Ramos (cell line): ENCODE data around the gene RAC2.

Experiments
- in situ Hi-C: fragments of 300-500 bp; cut with MboI; formaldehyde crosslinking; loops from one replicate; pipeline ENCODE4 v1.14.3; 2022; ENCODE audit warnings: low sequenced_read_pairs; ENCODE audit not compliant: unreplicated experiment

The RAC2 gene

DNA sequence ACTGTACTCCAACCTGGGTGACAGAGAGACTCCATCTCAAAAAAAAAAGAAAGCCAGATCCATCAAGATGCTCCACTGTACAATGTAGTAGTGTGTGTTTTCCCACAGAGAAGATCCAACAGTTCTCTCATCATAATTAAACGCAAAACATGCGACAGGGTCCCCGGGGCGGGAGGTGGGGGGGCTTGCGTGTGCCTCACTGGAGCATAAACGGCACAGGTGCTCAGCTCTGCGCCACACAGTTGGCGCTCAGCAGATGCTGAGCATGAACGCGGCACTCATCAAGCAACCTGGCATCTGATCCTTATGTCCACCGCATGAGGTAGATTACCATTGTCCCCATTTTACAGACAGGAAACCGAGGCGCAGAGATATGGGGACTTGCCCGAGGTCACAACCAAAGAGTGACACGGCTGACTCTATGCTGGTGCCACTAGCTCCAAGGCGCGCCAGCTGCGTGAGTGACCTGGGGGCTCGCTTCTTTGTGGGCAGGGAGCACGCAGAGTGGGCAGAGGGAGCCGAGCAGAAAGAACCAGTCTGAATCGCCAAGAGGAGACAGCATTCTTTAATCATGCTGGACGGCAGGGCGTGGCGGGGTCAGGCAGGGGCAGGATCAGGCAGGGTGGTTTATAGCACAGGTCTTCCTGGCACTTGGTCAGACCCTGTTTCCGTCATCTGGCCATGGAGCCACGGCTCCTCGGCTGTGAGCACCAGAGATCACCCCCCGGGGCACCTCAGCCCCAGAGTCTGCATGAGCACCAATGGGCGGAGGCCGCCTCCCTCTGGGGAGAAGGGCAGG, 64.2 kb downstream of the RAC2 start:
- in situ Hi-C loops: no loop called here

DNA sequence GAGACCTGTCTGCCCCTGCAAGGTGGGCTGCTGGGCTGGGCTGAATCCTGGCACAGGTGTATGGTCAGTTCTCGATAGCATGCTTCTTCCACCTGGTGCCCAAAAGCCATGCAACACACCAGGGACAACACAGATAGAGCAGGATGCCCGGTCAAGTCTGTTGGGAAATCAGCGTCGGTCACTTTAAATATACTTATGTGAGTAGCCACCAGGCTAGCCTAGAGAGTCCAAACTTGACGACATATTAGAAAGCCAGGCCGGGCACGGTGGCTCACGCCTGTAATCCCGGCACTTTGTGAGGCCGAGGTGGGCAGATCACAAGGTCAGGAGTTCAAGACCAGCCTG, 65.0 kb downstream of the RAC2 start:
- in situ Hi-C loops: no loop called here

DNA sequence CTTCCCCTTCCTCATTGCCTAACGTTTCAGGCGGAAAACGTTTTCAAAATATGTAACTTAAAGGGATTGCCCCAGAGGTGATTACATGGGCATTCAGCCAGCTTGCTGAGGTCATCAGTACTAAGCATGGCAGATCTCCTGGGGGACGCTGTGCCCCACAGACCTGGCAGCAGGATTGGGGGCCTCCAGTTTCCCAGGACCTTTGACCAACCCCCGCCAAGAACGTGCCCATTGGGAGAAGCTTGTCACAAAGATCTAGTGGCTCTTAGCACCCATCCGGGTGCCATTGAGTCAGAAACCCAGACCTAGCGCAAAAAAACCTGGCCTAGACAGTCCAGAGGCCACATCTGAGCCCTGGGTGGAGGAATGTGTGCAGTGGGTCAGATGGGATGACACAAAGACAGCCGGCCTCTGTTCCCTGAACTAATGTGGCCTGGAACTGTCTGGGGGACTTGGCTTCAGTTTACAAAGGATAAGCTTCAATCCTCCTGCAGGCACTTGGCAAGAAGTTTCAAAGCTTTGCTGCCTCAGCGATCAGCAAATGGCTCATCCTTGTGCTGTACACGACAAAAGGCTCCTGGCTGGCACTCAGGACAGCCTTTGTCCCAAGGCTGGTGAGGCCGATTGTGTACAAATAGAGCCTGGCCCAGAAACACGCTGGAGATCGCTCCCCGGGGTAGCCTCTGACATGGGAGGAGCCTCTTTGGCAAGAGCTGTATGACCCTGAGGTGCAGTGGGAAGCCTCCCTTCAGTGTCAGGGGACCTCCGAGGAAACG, 65.5 kb downstream of the RAC2 start:
- in situ Hi-C loops: no loop called here

DNA sequence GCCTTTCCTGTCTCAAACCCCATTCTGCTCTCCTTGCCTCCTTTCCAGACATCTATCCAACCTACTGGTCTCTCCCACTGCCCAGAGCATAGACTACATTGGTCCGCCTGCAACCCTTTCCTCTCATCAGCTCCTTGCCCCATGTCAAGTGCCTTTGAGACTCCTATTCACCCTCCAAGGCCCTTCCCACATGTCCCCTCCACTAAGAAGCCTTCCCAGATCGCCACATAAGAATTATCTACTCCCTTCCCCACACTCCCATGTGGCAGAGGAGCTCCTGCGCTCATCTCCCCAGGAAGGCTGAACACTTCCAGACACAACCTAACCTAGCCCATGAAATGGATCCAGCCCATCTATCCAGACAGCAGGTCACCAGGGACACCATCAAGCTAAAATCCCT, 66.3 kb downstream of the RAC2 start:
- in situ Hi-C loops: no loop called here

DNA sequence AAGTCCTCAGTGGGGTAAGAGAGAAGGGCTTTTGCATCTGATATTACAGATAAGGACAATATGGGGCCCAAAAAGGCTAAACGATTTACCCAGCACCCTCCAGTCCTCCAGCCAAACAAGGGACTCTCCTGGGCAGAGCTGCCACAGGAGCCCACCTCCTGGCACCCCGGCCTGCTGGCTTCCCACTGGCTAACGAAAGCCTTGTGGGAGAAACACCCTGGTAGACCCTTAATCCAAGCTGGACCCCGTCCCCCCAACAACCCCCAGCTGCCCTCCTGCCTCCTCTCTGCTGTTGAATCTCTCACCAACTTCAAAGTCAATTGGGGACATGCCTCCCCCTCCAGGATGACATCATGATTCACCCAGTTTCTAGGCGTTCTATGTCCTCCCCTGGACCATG, 66.8 kb downstream of the RAC2 start:
- in situ Hi-C loops: no loop called here

DNA sequence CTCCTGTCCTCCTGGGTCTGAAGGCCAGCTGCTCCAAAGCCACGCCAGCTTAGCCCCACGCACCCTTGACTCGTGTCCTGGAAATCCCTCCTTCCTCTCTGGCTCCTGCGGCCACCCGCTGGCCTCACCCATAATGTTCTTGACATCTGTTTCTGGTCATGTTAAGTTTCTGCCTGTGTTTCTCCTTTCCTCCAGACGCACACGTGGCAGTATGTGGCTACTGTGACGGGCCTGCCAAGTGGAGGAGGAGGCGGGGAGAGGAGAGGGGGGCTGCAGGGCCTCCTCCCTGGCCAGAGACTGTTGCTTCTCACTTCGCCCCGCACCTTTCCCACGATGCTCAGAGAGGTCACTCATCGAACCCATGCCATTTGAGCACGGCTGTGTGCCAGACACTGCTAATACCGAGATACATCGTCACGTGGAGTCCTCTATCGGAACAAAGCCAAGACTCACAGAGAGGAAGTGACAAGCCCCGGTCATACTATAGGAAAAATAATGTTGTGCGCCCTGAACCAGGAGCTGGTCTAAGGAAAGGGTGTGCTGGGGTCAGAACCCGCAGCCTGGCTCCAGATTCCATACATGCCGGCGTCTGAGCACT, 67.5 kb downstream of the RAC2 start:
- in situ Hi-C loops: no loop called here

DNA sequence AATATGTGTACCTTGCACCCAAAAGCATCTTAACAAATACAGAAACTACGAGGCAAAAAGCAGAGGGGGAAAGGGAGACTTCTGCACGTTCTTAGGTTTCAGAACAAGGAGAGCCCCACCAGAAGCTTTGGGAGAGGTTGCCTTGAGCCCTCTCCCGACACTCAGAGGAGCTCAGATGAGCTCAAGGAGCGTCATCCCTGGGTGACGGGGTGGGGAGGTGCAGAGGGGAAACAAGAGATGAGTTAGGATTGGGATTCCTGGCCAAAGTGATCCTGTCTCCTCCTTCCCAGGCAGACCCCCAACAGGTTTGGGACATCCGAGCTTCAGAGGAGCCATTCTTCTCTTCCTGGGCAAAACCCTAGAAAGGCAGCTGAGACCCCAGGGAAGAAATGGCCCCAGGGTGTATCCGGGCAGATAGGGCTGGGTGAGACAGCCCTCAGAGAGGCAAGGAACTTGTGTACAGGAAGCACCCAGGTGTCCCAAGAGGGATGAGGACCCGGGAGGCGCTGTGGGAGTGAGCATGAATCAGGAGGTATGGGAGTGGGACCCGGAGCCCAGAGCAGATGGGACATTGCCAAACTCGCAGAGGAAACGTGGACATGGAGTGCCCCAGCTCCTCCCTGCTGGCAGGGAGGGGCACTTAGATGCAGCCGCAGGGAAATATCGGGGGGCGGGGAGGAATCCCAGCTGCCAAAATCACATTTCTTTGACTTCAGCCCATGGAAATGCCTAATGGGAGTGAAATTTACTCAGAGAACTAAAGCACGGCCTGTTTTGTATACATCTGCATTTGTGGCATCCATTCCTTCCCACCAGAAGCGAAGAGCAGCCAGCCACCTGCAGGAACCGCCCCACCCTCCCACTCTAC, 68.4 kb downstream of the RAC2 start:
- in situ Hi-C loops: no loop called here
